ENCODE data around the gene ABCC6. TPM values are rescaled to one million over a fixed set of nuclear protein-coding genes. Genes with fewer than 3 reads are reported as not detected.
"Not testable (repeated sequence)": the region's sequence is repeated elsewhere in the genome, so short reads cannot be mapped to it uniquely, and the experiment has no call there.

The ABCC6 gene
- total RNA-seq, 1 experiment from 2014 or later, result 1.1 TPM

DNA sequence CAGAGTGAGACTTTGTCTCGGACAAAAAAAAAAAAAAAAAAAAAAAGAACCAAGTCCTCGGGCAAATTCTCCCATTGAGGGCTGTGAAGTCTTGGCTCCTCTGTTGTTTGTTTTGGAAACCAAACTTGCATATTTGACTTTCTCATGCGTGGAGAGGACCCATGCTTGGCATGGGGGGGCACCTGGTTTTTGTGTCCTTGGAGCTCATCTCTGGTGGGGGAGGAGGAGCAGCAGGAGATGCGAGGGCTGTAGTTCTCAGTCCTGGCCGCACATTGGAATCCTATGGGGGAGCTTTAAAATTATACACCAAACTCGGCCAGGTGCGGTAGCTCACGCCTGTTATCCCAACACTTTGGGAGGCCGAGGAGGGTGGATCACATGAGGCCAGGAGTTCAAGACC lies 74.5 kb downstream of the ABCC6 start:
- Histone ChIP-seq H3K23me2 (ENCODE audit: insufficient read length, low read depth, low read length, poor library complexity, severe bottlenecking) (no peaks in the 10 kb centered on the region), H3K4me2 (ENCODE audit: insufficient read depth, insufficient read length, low read length) (no peak overlapping the region), H4K5ac (ENCODE audit: insufficient read length, low read depth, low read length) (no peak overlapping the region), H4K20me1 (ENCODE audit: control insufficient read depth, insufficient read depth, insufficient read length) (no peaks in the 10 kb centered on the region), H2BK15ac (ENCODE audit: low read depth, low read length) (no peak overlapping the region), H2BK20ac (ENCODE audit: low read depth, low read length, poor library complexity, severe bottlenecking) (no peak overlapping the region), H2BK12ac (ENCODE audit: insufficient read length, low read depth, low read length) (no peak overlapping the region), H3K56ac (ENCODE audit: insufficient read length, low read depth, low read length) (no peak overlapping the region), H3K9me3 (ENCODE audit: control insufficient read depth, low read depth, low read length) (no peaks in the 10 kb centered on the region), H2BK5ac (ENCODE audit: insufficient read length, low read length) (no peak overlapping the region), H2AFZ (ENCODE audit: low read length) (no peak overlapping the region), H2AK5ac (ENCODE audit: insufficient read length, low read length) (no peak overlapping the region), H3K4me1 (ENCODE audit: insufficient read depth, low read length) (no peaks in the 10 kb centered on the region), H3T11ph (ENCODE audit: low read length) (no peak overlapping the region), H4K91ac (ENCODE audit: insufficient read length, low read depth, low read length) (no peak overlapping the region), H3K18ac (ENCODE audit: insufficient read length, low read depth, low read length) (no peak overlapping the region), H3K9ac (ENCODE audit: extremely low read depth, insufficient read length, low read length) (no peak overlapping the region), H3K79me1 (ENCODE audit: insufficient read depth, low read depth, low read length, poor library complexity, severe bottlenecking) (no peaks in the 10 kb centered on the region), H3K27me3 (ENCODE audit: insufficient read depth, low read length) (no peaks in the 10 kb centered on the region), H3K79me2 (ENCODE audit: insufficient read depth, low read length) (no peaks in the 10 kb centered on the region), H3K14ac (ENCODE audit: insufficient read depth, low read length) (no peak overlapping the region), H4K8ac (replicated peaks; ENCODE audit: insufficient read length, low read depth, low read length) (no peak overlapping the region), H3K27ac (ENCODE audit: insufficient read length, low read depth, low read length) (no peak overlapping the region), H2BK120ac (ENCODE audit: low read depth, low read length, poor library complexity, severe bottlenecking) (no peak overlapping the region), H3K23ac (ENCODE audit: insufficient read length, low read depth, low read length) (no peak overlapping the region), H3K4ac (ENCODE audit: low read depth, low read length) (no peak overlapping the region)
- Mint-ChIP-seq H3K9me3 (no peaks in the 10 kb centered on the region), H3K4me1 (peaks cover 3 to 7% of the 10 kb centered on the region in 2 experiments), H3K4me3 (no peak overlapping the region), H3K27ac (peak overlapping the region in 2 of 3 experiments; percentile 89 to 91; a peak in 3 of 7 replicates), H3K27me3 (ENCODE audit: low read depth) (peaks cover 1% of the 10 kb centered on the region; the same call in 1 of the 2 replicates), H3K36me3 (ENCODE audit: insufficient read depth in 1 of 3, low read depth in 3 of 3) (peaks cover 6 to 16% (median 11%) of the 10 kb centered on the region in 3 experiments; a peak in 5 of 7 replicates)
- DNase-seq, result no peak
- TF ChIP-seq, protein P1, sequence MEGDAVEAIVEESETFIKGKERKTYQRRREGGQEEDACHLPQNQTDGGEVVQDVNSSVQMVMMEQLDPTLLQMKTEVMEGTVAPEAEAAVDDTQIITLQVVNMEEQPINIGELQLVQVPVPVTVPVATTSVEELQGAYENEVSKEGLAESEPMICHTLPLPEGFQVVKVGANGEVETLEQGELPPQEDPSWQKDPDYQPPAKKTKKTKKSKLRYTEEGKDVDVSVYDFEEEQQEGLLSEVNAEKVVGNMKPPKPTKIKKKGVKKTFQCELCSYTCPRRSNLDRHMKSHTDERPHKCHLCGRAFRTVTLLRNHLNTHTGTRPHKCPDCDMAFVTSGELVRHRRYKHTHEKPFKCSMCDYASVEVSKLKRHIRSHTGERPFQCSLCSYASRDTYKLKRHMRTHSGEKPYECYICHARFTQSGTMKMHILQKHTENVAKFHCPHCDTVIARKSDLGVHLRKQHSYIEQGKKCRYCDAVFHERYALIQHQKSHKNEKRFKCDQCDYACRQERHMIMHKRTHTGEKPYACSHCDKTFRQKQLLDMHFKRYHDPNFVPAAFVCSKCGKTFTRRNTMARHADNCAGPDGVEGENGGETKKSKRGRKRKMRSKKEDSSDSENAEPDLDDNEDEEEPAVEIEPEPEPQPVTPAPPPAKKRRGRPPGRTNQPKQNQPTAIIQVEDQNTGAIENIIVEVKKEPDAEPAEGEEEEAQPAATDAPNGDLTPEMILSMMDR (conservative IDR thresholded peaks at IDR 0.05), result no peak
- no CpG with 5 or more reads among the region's 9 CpGs for whole genome bisulfite sequencing (ENCODE audit: extremely low coverage, insufficient read length, low lambda C conversion rate)

DNA sequence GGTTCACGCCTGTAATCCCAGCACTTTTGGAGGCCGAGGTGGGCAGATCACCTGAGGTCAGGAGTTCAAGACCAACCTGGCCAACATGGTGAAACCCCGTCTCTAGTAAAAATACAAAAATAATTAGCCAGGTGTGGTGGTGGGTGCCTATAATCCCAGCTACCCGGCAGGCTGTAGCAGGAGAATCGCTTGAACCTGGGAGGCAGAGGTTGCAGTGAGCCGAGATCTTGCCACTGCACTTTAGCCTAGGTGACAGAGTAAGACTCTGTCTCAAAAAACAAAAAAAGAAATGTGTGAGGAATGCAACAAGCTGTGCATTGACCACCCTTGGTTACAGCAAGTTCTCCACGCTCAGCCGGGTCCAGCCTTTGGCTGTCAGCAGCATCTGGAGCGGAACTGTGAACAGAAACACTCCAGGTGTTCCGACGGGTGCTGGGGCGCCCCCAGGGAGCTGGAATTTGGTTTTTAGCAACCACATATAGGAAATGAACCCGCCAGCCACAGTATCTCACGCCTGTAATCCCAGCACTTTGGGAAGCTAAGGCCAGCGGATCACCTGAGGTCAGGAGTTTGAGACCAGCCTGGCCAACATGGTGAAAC lies 75.2 kb downstream of the ABCC6 start:
- H3K27me3 Mint-ChIP-seq (ENCODE audit: low read depth); H3K18ac ChIP-seq (ENCODE audit: insufficient read length, low read depth, low read length); H3K9me3 Mint-ChIP-seq; H4K91ac ChIP-seq (ENCODE audit: insufficient read length, low read depth, low read length); H4K20me1 ChIP-seq (ENCODE audit: control insufficient read depth, insufficient read depth, insufficient read length); H3K14ac ChIP-seq (ENCODE audit: insufficient read depth, low read length); H2BK20ac ChIP-seq (ENCODE audit: low read depth, low read length, poor library complexity, severe bottlenecking); H3K9ac ChIP-seq (ENCODE audit: extremely low read depth, insufficient read length, low read length); H4K5ac ChIP-seq (ENCODE audit: insufficient read length, low read depth, low read length); H2BK15ac ChIP-seq (ENCODE audit: low read depth, low read length); H2AFZ ChIP-seq (ENCODE audit: low read length); H3K79me2 ChIP-seq (ENCODE audit: insufficient read depth, low read length); H3K4me3 Mint-ChIP-seq; H3K23ac ChIP-seq (ENCODE audit: insufficient read length, low read depth, low read length); H3T11ph ChIP-seq (ENCODE audit: low read length); H3K4ac ChIP-seq (ENCODE audit: low read depth, low read length); H3K23me2 ChIP-seq (ENCODE audit: insufficient read length, low read depth, low read length, poor library complexity, severe bottlenecking); H3K27ac ChIP-seq (ENCODE audit: insufficient read length, low read depth, low read length); H3K56ac ChIP-seq (ENCODE audit: insufficient read length, low read depth, low read length); H2BK120ac ChIP-seq (ENCODE audit: low read depth, low read length, poor library complexity, severe bottlenecking); H3K79me1 ChIP-seq (ENCODE audit: insufficient read depth, low read depth, low read length, poor library complexity, severe bottlenecking); DNase-seq; H3K4me2 ChIP-seq (ENCODE audit: insufficient read depth, insufficient read length, low read length); H2BK5ac ChIP-seq (ENCODE audit: insufficient read length, low read length); H3K27me3 ChIP-seq (ENCODE audit: insufficient read depth, low read length); H2AK5ac ChIP-seq (ENCODE audit: insufficient read length, low read length); H3K9me3 ChIP-seq (ENCODE audit: control insufficient read depth, low read depth, low read length); H2BK12ac ChIP-seq (ENCODE audit: insufficient read length, low read depth, low read length); H4K8ac ChIP-seq (replicated peaks; ENCODE audit: insufficient read length, low read depth, low read length); H3K4me1 Mint-ChIP-seq; H3K4me1 ChIP-seq (ENCODE audit: insufficient read depth, low read length): not testable (repeated sequence)
- Mint-ChIP-seq H3K36me3 (ENCODE audit: insufficient read depth in 1 of 3, low read depth in 3 of 3) (peaks cover 8 to 18% (median 13%) of the 10 kb centered on the region in 3 experiments; a peak in 6 of 7 replicates), H3K27ac (peak overlapping the region in 2 of 3 experiments; percentile 32 to 85; a peak in 3 of 7 replicates)
- no CpG with 5 or more reads among the region's 15 CpGs for WGBS (ENCODE audit: extremely low coverage, insufficient read length, low lambda C conversion rate)
